Measurements from ENCODE around the gene PAN3.

- TF ChIP-seq EP300 (IDR thresholded peaks at IDR 0.05) (no peak), POLR2A (IDR thresholded peaks at IDR 0.05) (no peak), CTCF (IDR thresholded peaks at IDR 0.05) (no peak), POLR2AphosphoS5 (IDR thresholded peaks at IDR 0.05) (no peak)
Observed at GRCh38 chr13:28299916-28300315, 161.6 kb downstream of the PAN3 start.
